Activated B cell treated with CpG ODN at 0.5 μM for 24 hours (primary cell): ENCODE data around the gene CHD5. TPM values are rescaled to one million over a fixed set of nuclear protein-coding genes. Genes with fewer than 3 reads are reported as not detected.

Experiments used
- ATAC-seq: fragments of 200-7000 bp; cut with Tn5 transposase; one replicate; pipeline ENCODE4 v1.10.0; 2021; ENCODE audit warnings: low read depth, mild to moderate bottlenecking, moderate library complexity
- CTCF ChIA-PET: fragments of 350-600 bp; sonication (Branson Sonifier 250); formaldehyde crosslinking; loops from one replicate; lab custom pipeline; 2021; ENCODE audit warnings: antibody characterized with exemption; lab: Charles Lee
- POLR2A ChIA-PET: fragments of 350-600 bp; sonication (Branson Sonifier 250); formaldehyde crosslinking; loops from one replicate; lab custom pipeline; 2021; ENCODE audit warnings: antibody characterized with exemption; lab: Charles Lee
- DNase-seq: peaks from one replicate; pipeline ENCODE4 v3.0.0; 2022
- H3K27ac Mint-ChIP-seq: one replicate; pipeline ENCODE4 v1.8.0; 2020; ENCODE audit warnings: mixed read lengths
- H3K27me3 Mint-ChIP-seq: one replicate; pipeline ENCODE4 v1.8.0; 2021; ENCODE audit warnings: mixed read lengths
- H3K36me3 Mint-ChIP-seq: one replicate; pipeline ENCODE4 v1.8.0; 2021; ENCODE audit warnings: low read depth, mixed read lengths
- H3K4me1 Mint-ChIP-seq: one replicate; pipeline ENCODE4 v1.8.0; 2021; ENCODE audit warnings: mixed read lengths
- H3K4me3 Mint-ChIP-seq: one replicate; pipeline ENCODE4 v1.8.0; 2020; ENCODE audit warnings: mild to moderate bottlenecking, mixed read lengths
- H3K9me3 Mint-ChIP-seq: one replicate; pipeline ENCODE4 v1.8.0; 2020; ENCODE audit warnings: mixed read lengths
- intact Hi-C: fragments of 100-400 bp; cut with micrococcal nuclease; formaldehyde crosslinking; loops from one replicate; pipeline ENCODE4 v1.15.1; 2024
- total RNA-seq: library from RNA; stranded (reverse); gene quantifications from 2 replicates; pipeline ENCODE4 v1.2.3, GENCODE V29; 2022
- TF ChIP-seq, protein P1 (sequence below): fragments of 200-600 bp; IDR thresholded peaks from one replicate; pipeline ENCODE4 v1.8.0; 2022; ENCODE audit warnings: antibody characterized with exemption, mild to moderate bottlenecking

CHD5 gene
- total RNA-seq, 1 donor from 2014 or later = 0.31 TPM

DNA sequence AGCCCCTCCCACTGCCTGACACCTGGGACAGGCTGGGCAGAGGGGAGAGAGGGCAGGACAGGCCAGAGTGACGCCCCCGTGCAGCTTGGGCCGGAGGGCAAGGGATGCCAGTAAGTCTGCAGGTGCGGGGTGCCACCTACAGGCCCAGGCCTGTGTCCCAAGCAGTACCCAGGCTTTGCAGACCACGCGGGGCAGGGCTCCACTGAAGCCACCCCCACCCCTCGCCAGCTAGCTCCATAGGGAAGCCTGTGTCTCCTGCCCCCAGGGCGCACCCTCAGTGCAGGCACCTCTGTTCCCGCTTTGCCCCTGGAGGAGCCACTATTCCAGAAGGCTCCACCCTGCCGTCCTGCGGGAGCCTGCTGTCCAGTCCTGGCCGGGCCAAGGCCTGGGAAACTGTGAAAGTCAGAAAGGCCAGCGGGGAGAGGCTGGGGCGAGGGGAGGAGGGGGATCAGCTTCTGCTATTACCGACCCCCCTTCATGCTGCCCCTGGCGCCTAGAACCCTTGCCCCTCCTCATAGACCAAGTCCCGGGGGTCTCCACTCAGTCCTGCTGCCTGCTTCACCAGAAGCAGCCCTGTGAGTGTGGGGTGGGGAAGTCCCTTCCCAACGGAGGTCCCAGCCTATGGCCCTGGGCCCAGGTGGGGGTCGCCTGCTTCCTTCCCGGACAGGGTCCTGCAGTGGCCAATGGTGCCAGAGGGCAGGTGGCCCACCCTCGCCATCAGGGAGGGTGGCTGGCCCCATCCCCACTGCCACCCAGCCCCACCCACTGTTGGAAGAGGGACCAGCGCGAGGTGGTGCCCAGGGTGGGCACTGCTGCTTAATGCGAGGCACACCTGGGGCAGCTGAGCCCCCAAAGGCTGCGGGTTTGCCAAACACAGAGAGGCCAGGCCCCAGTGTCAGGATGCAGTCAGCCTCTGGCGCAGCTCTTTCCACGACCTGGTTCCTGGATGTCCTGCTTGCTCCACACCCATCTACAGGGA, 80.0 kb downstream of the CHD5 start:
- ChIA-PET CTCF (interaction anchor here (1.4 kb wide), 1 partner anchor 590 kb away, joined by 3 read pairs; no protein-coding TSS in a partner anchor), POLR2A (interaction anchor here (0.8 kb wide), 1 partner anchor 74 kb away, joined by 3 read pairs; no protein-coding TSS in a partner anchor)
- Mint-ChIP-seq H3K36me3 (peaks cover 22% of the 10 kb centered on the region), H3K9me3 (no peaks in the 10 kb centered on the region), H3K27me3 (peaks cover 2% of the 10 kb centered on the region), H3K27ac (no peak overlapping the region), H3K4me1 (no peaks in the 10 kb centered on the region), H3K4me3 (no peak overlapping the region)
- DNase-seq = no peak
- ATAC-seq = no peak
- TF ChIP-seq, protein P1, sequence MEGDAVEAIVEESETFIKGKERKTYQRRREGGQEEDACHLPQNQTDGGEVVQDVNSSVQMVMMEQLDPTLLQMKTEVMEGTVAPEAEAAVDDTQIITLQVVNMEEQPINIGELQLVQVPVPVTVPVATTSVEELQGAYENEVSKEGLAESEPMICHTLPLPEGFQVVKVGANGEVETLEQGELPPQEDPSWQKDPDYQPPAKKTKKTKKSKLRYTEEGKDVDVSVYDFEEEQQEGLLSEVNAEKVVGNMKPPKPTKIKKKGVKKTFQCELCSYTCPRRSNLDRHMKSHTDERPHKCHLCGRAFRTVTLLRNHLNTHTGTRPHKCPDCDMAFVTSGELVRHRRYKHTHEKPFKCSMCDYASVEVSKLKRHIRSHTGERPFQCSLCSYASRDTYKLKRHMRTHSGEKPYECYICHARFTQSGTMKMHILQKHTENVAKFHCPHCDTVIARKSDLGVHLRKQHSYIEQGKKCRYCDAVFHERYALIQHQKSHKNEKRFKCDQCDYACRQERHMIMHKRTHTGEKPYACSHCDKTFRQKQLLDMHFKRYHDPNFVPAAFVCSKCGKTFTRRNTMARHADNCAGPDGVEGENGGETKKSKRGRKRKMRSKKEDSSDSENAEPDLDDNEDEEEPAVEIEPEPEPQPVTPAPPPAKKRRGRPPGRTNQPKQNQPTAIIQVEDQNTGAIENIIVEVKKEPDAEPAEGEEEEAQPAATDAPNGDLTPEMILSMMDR = no peak
- intact Hi-C loops = no loop called here

DNA sequence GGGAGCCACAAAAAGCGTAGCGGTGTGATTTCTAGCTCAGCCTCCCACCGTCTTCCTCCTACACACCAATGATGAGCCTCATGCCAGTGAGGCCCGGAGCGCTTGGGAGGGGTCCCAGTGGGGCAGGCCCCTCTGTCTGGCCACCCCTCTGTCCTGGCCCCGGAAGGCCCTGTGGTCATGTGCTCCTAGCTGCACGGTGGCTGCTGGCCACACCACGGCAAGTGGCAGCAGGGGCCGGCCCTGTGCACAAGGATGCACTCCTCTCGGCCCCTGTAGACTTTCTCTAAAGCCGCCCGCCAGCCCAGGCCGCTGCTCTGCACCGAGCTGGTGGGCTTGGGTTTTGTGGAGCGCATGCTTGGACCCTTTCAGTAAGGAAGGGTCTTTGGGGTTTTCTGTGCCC, 80.8 kb downstream of the CHD5 start:
- Mint-ChIP-seq H3K36me3 (peaks cover 25% of the 10 kb centered on the region), H3K27ac (no peak overlapping the region), H3K27me3 (peaks cover 2% of the 10 kb centered on the region), H3K9me3 (no peaks in the 10 kb centered on the region), H3K4me1 (no peaks in the 10 kb centered on the region), H3K4me3 (no peak overlapping the region)
- ATAC-seq = no peak
- no peak for DNase-seq
- POLR2A ChIA-PET = no interaction called here
- intact Hi-C loops = no loop called here
- CTCF ChIA-PET = interaction anchor here (1.4 kb wide), 1 partner anchor 589 kb away, joined by 3 read pairs; no protein-coding TSS in a partner anchor
- TF ChIP-seq, protein P1 = no peak

DNA sequence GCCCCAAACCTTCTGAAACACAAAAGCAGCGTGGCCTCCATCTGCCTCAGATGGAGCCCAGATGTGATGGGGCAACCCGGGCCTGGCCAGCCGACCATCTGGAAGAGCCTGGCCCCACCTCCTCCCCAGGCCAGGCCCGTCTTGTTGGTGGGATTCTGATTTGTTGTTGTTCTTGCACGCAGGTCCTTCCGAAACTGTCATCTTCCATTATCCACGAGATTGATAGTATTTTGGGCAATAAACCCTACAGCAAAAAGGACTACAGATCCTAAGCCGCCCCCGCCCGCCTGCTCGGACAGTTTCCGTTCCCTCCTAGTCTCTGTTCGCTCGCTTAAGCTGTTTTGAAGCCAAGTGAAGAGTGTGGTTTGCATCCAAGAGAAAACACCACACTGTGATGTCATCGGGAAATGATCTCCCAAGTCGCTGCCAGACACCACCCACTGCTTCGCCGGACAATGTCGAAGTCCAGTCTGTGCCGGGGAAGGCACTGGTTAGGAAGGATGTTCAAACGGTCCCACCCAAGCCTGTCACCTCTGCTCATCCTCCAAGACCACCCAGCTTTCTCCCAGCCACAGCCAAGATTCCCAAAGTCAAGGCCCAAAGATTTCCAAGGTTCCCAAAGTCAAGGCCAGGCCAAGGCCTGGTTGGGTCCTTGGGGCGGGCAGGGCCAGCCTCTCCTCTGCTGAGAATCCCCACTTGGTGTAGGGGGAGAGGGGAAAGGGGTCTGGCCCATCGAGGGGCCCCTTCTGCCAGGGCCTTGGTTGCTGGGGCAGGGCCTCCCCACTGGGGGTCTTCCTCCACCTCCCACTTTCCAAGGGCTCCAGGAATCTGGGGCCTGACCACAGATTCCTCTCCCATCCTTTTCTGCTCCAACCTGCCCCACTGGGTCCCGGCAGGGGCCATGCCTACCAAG, 81.6 kb downstream of the CHD5 start:
- H3K4me3 Mint-ChIP-seq = no peak overlapping the region
- ChIA-PET CTCF (interaction anchor here (1.0 kb wide), 1 partner anchor 30 kb away, joined by 3 read pairs; no protein-coding TSS in a partner anchor), POLR2A (no interaction called here)
- DNase-seq (no peak), ATAC-seq (no peak)
- peaks cover 33% of the 10 kb centered on the region for H3K36me3 Mint-ChIP-seq
- H3K9me3 Mint-ChIP-seq = no peaks in the 10 kb centered on the region
- H3K4me1 Mint-ChIP-seq = no peaks in the 10 kb centered on the region
- no peak overlapping the region for H3K27ac Mint-ChIP-seq
- TF ChIP-seq, protein P1 = no peak
- peaks cover 2% of the 10 kb centered on the region for H3K27me3 Mint-ChIP-seq
- intact Hi-C loops = no loop called here

DNA sequence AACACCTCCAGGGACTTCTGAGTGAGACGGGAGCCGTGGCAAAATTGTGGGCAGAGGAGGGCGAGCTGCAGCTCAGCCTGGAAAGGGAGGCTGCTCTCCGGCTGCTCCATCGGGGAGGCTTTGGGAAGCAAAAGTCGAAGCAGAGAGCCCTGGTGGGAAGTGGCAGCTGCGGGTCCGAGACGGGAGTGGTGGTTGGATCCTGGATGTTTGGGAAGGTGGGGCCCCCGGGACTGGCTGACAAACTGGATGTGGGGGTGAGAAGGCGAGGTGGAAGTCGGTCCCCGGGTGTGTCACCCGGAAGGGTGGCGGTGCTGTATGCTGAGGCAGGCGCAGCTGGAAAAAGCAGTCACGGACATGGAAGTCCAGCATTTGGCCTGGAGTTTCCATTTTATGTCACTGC, 82.3 kb downstream of the CHD5 start:
- H3K4me1 Mint-ChIP-seq = no peaks in the 10 kb centered on the region
- DNase-seq = no peak
- TF ChIP-seq, protein P1 = no peak
- intact Hi-C loops = no loop called here
- peaks cover 40% of the 10 kb centered on the region for H3K36me3 Mint-ChIP-seq
- ATAC-seq = no peak
- CTCF ChIA-PET = interaction anchor here (1.0 kb wide), 1 partner anchor 31 kb away, joined by 3 read pairs; no protein-coding TSS in a partner anchor
- POLR2A ChIA-PET = no interaction called here
- H3K27me3 Mint-ChIP-seq = peaks cover 1% of the 10 kb centered on the region
- no peak overlapping the region for H3K27ac Mint-ChIP-seq
- no peak overlapping the region for H3K4me3 Mint-ChIP-seq
- no peaks in the 10 kb centered on the region for H3K9me3 Mint-ChIP-seq
